GM12801 (cell line): ENCODE data around the gene MLN.

Source experiments
- TF ChIP-seq, protein P1 (sequence below): IDR thresholded peaks from one replicate; pipeline ENCODE4 v1.5.1; 2011; ENCODE audit warnings: control low read depth; ENCODE audit not compliant: insufficient read length; ENCODE audit errors: extremely low read depth

Gene MLN

DNA sequence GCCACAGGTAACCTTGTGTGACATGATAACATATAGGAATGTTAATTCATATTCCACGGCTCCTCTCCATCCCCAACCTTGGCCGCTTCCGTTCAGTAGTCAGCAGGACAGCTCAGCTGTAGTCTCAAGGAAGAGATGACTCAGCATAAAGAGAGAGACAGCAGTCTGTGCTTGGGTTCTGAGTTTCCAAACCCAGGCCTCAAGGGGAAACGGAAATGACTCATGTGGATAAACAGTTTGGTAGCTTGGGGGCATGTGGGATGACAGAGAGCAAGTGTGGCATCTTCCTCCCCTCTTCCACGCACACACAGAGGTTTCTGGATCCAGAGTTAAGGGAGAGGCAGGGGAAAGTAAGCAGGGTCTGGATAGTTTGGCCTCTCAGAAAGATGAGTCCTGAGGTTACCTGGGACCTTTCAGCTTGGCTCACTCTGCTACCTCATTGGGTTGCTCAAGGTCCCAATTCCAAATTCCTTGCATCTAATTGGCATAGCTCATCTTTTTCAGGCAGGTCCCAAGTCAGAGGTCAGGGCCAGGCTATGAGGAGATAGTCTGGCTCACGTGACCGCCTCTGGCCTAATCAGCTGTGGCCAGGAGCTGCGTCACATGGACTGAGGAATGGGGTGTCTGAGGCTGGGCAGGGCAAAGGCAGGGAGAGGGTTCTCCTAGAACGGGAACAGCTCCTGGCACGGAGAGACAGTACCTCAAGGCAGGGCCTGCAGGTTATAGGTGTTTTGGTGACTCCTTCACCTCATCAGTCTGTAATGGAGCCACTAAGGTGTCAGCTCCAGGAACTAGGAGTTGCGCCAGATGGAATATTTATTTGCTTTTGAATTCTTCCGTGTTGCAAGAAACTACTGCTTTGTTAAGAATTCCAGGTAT is 36.5 kb upstream of the MLN start:
- TF ChIP-seq, protein P1, sequence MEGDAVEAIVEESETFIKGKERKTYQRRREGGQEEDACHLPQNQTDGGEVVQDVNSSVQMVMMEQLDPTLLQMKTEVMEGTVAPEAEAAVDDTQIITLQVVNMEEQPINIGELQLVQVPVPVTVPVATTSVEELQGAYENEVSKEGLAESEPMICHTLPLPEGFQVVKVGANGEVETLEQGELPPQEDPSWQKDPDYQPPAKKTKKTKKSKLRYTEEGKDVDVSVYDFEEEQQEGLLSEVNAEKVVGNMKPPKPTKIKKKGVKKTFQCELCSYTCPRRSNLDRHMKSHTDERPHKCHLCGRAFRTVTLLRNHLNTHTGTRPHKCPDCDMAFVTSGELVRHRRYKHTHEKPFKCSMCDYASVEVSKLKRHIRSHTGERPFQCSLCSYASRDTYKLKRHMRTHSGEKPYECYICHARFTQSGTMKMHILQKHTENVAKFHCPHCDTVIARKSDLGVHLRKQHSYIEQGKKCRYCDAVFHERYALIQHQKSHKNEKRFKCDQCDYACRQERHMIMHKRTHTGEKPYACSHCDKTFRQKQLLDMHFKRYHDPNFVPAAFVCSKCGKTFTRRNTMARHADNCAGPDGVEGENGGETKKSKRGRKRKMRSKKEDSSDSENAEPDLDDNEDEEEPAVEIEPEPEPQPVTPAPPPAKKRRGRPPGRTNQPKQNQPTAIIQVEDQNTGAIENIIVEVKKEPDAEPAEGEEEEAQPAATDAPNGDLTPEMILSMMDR = no peak

DNA sequence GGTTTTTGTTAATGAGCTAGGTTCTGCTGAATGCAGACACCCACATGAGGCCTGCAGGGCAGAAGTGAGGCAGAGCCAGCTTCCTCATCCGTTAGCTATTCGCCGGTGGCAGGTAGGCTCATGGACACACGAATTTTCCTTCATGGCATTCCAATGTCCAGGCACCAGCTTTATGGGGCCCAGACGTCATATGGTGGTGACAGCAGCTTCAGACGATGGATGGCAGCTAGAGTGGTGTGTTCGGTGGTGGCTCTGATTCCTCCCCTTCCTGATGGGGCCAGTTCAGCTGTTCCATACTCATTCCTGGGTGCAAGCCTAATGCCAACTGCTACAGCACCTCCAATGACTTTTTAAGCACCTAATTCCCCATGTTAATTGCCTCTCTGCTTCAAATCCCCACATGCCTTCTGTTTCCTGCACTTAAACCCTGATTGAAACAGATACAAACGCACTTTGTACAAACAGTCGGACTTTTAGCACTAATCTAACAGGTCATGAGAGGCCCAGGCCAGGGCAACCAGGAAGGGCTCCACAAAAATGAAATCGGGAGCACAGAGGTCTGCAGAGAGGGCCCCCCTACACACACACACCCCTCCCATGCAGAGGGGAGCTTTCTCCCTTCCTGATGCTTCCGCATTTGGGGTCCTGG is 35.7 kb upstream of the MLN start:
- TF ChIP-seq, protein P1 = no peak

DNA sequence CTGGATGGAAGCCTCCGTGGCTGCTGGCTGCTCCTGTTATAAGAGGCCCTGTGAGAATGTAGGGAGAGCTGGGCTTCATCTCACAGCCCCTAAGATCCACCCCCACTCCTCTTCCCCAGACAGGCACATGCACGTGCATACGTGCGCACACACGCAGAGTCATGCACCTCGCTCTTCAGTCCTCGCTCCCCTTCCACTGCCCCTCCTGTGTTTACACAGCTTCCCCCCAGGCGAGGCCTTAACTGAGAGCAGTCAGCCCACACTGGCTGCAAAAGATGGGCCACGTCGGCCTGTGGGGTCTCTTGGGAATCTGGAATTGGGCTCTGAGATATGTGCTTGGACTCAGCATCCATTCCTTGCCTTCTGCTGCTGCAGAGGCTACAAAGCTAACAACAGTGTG is 35.2 kb upstream of the MLN start:
- TF ChIP-seq, protein P1 = no peak

DNA sequence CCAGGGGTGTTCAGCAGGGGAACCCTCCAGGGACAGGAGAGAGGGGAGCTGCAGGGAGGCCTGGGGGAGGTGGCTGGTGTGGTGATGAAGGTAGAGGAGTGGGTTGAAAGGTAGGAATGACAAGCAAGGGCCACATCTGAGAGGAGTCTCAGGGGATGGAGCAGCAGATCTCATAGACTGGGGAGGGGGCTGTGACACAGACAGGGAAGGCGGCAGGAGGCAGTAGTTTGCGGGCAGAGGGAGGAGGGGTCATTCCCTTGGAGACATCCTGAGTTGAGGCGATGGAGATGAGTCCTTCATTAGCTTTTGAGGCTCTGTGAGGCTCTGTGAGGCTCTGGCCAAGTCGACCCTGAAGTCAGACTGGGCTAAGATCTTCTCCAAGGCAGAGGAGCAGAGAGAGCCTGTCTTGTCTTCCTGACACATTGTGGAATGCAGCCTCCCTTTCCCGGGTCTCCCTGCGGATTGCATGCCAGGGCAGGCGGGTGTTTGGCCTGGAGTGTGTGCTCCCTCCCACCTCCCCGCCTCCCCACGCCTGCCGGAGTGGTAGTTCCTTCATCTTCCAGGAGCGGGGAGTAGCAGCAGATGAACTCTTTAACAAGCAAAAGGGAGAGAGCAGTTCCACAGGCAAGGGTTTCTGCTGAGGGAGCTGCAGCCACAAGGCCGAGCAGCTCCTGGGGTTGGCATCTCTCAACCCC is 34.3 kb upstream of the MLN start:
- TF ChIP-seq, protein P1 = no peak

DNA sequence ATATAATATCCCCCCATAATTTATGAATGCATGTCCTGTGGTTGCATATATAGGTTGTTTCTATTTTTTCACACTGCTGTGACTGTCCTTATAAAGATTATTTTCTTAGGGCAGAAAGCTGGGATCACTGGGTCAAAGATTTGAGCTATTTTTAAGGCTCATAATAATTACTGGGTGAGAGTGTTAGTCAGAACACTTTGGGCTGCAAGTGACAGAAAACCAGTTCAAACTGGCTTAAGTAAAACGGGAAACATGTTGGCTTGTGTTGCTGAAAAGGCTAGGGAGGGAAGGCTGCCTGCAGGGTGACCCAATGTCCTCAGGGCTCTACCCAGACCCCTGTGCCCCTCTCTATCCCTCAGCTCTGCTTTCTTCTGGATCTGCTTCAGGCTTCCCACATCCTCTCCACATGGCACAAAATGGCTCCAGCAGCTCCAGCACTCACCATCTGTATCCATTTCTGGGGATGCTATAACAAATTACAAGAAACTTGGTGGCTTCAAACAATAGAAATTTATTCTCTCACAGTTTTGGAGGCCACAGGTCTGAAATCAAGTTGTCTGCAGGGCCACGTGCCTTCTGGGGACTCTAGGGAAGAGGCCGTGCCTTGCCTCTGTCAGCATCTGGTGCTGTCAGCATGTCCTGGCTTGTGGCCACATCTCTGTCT is 33.1 kb upstream of the MLN start:
- TF ChIP-seq, protein P1 = no peak

DNA sequence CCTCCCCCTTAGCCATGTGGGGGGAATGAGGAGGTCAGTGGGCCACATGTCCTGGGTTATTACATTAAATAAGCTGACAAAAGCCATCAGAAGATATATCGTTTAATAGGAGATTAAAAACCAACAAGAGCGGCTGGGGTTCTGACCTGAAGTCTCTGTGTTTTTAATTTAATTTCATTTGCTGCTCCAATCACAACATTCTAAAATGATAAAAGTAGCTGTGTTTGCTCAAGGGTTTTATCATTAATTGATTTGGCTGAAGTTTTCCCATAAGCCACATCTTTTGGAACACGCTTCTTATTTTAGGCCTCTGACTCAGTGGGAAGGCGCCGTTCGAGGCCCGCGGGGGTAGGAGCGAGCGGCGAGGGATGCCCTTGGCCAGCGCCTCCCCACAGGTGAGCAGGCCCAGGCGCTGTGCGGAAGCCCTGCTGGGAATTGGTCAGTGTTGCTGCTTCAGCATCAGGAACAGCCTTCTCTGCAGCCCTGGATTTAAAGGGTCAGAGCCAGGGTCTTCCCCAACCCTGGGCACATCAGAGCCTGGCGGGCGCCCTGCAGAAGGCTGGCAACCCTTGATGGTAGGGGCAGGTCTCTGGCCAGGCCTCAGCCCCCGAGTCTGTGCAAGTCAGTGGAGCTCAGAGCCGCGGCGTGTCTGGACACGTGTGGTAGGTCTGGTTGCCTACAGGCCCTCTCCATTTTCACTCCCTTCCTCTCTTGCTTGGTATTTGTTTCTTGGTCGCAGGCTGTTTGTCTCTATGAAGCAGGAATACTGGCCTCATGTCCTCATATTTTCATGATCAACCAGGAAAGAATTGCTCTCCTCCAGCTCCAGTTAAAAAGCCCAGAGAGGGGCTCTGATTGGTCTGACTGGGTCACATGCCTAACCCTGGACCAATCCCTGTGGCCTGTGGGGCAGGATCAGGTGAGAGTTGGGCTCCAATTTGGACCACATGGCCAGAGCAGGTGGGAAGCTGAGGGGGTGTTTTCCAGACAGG is 30.9 kb upstream of the MLN start:
- TF ChIP-seq, protein P1 = no peak
